HepG2 (cell line): Measurements from ENCODE around the gene KANSL3. TPM values are rescaled to one million over a fixed set of nuclear protein-coding genes. Genes with fewer than 3 reads are reported as not detected.
A peak's percentile ranks its signal among the peaks of the same experiment; 100 is the strongest.

Source experiments
- AKNA ChIP-seq: sonication (generic); formaldehyde crosslinking; IDR thresholded peaks from 2 replicates; pipeline ENCODE4 v1.4.0; 2020; ENCODE audit warnings: missing genetic modification reagents, borderline replicate concordance
- BCL3 ChIP-seq: sonication (generic); formaldehyde crosslinking; IDR thresholded peaks from 2 replicates; pipeline ENCODE4 v1.5.1; 2020; ENCODE audit warnings: mild to moderate bottlenecking, missing genetic modification reagents, moderate library complexity
- CENPT ChIP-seq: sonication (generic); formaldehyde crosslinking; IDR thresholded peaks from 2 replicates; pipeline ENCODE4 v1.8.0; 2022; ENCODE audit warnings: low read depth, mild to moderate bottlenecking, moderate library complexity, missing genetic modification reagents
- CTCF ChIP-seq: sonication (generic); formaldehyde crosslinking; IDR thresholded peaks from 2 replicates; pipeline ENCODE4 v1.5.0; 2020; ENCODE audit warnings: mild to moderate bottlenecking, missing genetic modification reagents, moderate library complexity
- GABPB1 ChIP-seq: IDR thresholded peaks from 2 replicates; pipeline ENCODE4 v1.6.1; 2016; ENCODE audit warnings: mild to moderate bottlenecking, missing genetic modification reagents, moderate library complexity, missing compliant biosample characterization
- LRRFIP1 ChIP-seq: sonication (generic); formaldehyde crosslinking; conservative IDR thresholded peaks from 2 replicates; pipeline ENCODE4 v1.4.0; 2020; ENCODE audit warnings: missing genetic modification reagents
- MBD4 ChIP-seq: IDR thresholded peaks from 2 replicates; pipeline ENCODE4 v1.6.1; 2012; ENCODE audit warnings: low read length, inconsistent platforms, borderline replicate concordance
- NCOA5 ChIP-seq: sonication (generic); formaldehyde crosslinking; IDR thresholded peaks from 2 replicates; pipeline ENCODE4 v1.4.0; 2020; ENCODE audit warnings: missing genetic modification reagents
- TOPORS ChIP-seq: sonication (generic); formaldehyde crosslinking; IDR thresholded peaks from 2 replicates; pipeline ENCODE4 v1.8.0; 2023; ENCODE audit warnings: mild to moderate bottlenecking, missing genetic modification reagents
- ZBTB14 ChIP-seq: sonication (generic); formaldehyde crosslinking; IDR thresholded peaks from 2 replicates; pipeline ENCODE4 v1.4.0; 2020; ENCODE audit warnings: missing genetic modification reagents
- ZNF12 ChIP-seq: sonication (generic); formaldehyde crosslinking; IDR thresholded peaks from 2 replicates; pipeline ENCODE4 v1.5.0; 2020; ENCODE audit warnings: missing genetic modification reagents
- ZNF296 ChIP-seq: sonication (generic); formaldehyde crosslinking; conservative IDR thresholded peaks from 2 replicates; pipeline ENCODE4 v1.5.0; 2020; ENCODE audit warnings: mild to moderate bottlenecking, missing genetic modification reagents
- ZNF350 ChIP-seq: sonication (generic); formaldehyde crosslinking; IDR thresholded peaks from 2 replicates; pipeline ENCODE4 v1.4.0; 2020; ENCODE audit warnings: mild to moderate bottlenecking, low read depth, missing genetic modification reagents, borderline replicate concordance
- ZNF569 ChIP-seq: sonication (generic); formaldehyde crosslinking; IDR thresholded peaks from 2 replicates; pipeline ENCODE4 v1.5.0; 2020; ENCODE audit warnings: mild to moderate bottlenecking, missing genetic modification reagents, moderate library complexity, borderline replicate concordance
- ZNF790 ChIP-seq: sonication (generic); formaldehyde crosslinking; IDR thresholded peaks from 2 replicates; pipeline ENCODE4 v1.8.0; 2022; ENCODE audit warnings: missing genetic modification reagents, mild to moderate bottlenecking, borderline replicate concordance
- ZSCAN12 ChIP-seq: sonication (generic); formaldehyde crosslinking; IDR thresholded peaks from 2 replicates; pipeline ENCODE4 v1.9.0; 2021; ENCODE audit warnings: mild to moderate bottlenecking, missing genetic modification reagents
- polyA plus RNA-seq, 8 experiments: library from polyadenylated mRNA; depleted of rRNA in 3 of 8; stranded (reverse) in 7 of 8; unstranded in 1 of 8; fragments of >200 nt; fragmentation: Illumina TruSeq in 4 of 8; extraction: Trizol in 4 of 8; gene quantifications; 2 replicates each; pipeline versions ENCODE4 v1.2.1 to v1.2.3, GENCODE V29; 2011 to 2016; ENCODE audit warnings: low read depth in 4 of 8, missing spikeins in 1 of 8, mixed read lengths in 1 of 8; ENCODE audit not compliant: insufficient read depth in 1 of 8
- total RNA-seq, 5 experiments: library from RNA; depleted of rRNA; stranded (reverse); fragments of >200 nt; fragmentation: Illumina TruSeq; extraction: Trizol; gene quantifications; 2 replicates each; pipeline ENCODE4 v1.2.3, GENCODE V29; 2016; ENCODE audit warnings: low read depth in 1 of 5

The KANSL3 gene
- total and polyA plus RNA-seq, 2 of the 13 experiments (the other 11 are each of a cell fraction or from before 2014, with no cell fraction given) = 20.8 to 37.3 TPM

- TF ChIP-seq GABPB1 (CRISPR knock-in tag) = peak; percentile 85
- no peak; the same call in 1 of the 2 replicates for TF ChIP-seq CENPT (CRISPR knock-in tag)
- TF ChIP-seq AKNA = no peak
- no peak for TF ChIP-seq NCOA5
- peak; percentile 97 for TF ChIP-seq CTCF (CRISPR knock-in tag)
- no peak for TF ChIP-seq ZNF569
- TF ChIP-seq TOPORS = no peak
- no peak for TF ChIP-seq ZNF296 (CRISPR knock-in tag)
- TF ChIP-seq BCL3 (CRISPR knock-in tag) = no peak
- no peak for TF ChIP-seq ZBTB14 (CRISPR knock-in tag)
- no peak for TF ChIP-seq ZNF790 (CRISPR knock-in tag)
- no peak for TF ChIP-seq ZSCAN12 (CRISPR knock-in tag)
- peak; percentile 32 for TF ChIP-seq ZNF350 (CRISPR knock-in tag)
- TF ChIP-seq LRRFIP1 (CRISPR knock-in tag) = no peak
- no peak for TF ChIP-seq ZNF12
- TF ChIP-seq MBD4 = no peak
Observed at GRCh38 chr2:96554293-96555145, 83.6 kb downstream of the KANSL3 start (continued).
